Activated CD4-positive, alpha-beta T cell treated with anti-CD3 and anti-CD28 coated beads, Interleukin-2, amount 10 ng/mL, durations not matched to agents 7 days and 5 days (primary cell): Measurements from ENCODE around the gene AUTS2. TPM values are rescaled to one million over a fixed set of nuclear protein-coding genes. Genes with fewer than 3 reads are reported as not detected.
"Not testable (repeated sequence)": the region's sequence is repeated elsewhere in the genome, so short reads cannot be mapped to it uniquely, and the experiment has no call there.

Experiments used
- CTCF ChIA-PET: fragments of 350-600 bp; sonication (Branson Sonifier 250); formaldehyde crosslinking; loops from one replicate; lab custom pipeline; 2021; ENCODE audit warnings: antibody characterized with exemption; lab: Charles Lee
- POLR2A ChIA-PET: fragments of 350-600 bp; sonication (Branson Sonifier 250); formaldehyde crosslinking; loops from one replicate; lab custom pipeline; 2021; ENCODE audit warnings: antibody characterized with exemption; lab: Charles Lee
- DNase-seq: peaks from one replicate; pipeline ENCODE4 v3.0.0-alpha.2; 2020
- H3K27ac Mint-ChIP-seq: one replicate; pipeline ENCODE4 v1.8.0; 2021; ENCODE audit warnings: mild to moderate bottlenecking, moderate library complexity, mixed read lengths
- H3K27me3 Mint-ChIP-seq: one replicate; pipeline ENCODE4 v1.8.0; 2021; ENCODE audit warnings: mixed read lengths
- H3K36me3 Mint-ChIP-seq: one replicate; pipeline ENCODE4 v1.8.0; 2021; ENCODE audit warnings: low read depth, mixed read lengths
- H3K4me1 Mint-ChIP-seq: one replicate; pipeline ENCODE4 v1.8.0; 2021; ENCODE audit warnings: mixed read lengths
- H3K4me3 Mint-ChIP-seq: one replicate; pipeline ENCODE4 v1.8.0; 2021; ENCODE audit warnings: mild to moderate bottlenecking, moderate library complexity, mixed read lengths
- H3K9me3 Mint-ChIP-seq: one replicate; pipeline ENCODE4 v1.8.0; 2021; ENCODE audit warnings: mixed read lengths
- total RNA-seq, 2 experiments: library from RNA; stranded (reverse); gene quantifications; one replicate each; pipeline ENCODE4 v1.2.3, GENCODE V29; 2021

AUTS2 gene
- total RNA-seq, 2 experiments from 2014 or later, result 13.9 to 18.9 TPM

DNA sequence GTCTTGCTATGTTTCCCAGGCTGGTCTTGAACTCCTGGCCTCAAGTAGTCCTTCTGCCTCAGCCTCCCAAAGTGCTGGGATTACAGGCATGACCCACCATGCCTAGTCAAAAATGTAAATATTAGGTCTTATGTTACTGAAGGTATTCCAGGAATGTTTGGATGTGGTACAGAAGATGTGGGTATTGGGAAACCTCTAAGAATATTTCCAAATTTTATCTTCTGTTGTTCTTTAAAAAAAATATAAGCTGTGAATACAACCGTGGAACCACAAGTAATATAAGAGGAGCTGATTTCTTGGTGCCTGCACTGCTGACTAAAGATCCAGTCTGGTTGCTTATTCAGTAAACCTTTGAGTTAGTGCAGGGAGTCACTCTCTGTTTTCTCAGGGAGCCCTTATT, 178.3 kb downstream of the AUTS2 start:
- Mint-ChIP-seq H3K4me1 (no peaks in the 10 kb centered on the region), H3K4me3 (no peak overlapping the region)

DNA sequence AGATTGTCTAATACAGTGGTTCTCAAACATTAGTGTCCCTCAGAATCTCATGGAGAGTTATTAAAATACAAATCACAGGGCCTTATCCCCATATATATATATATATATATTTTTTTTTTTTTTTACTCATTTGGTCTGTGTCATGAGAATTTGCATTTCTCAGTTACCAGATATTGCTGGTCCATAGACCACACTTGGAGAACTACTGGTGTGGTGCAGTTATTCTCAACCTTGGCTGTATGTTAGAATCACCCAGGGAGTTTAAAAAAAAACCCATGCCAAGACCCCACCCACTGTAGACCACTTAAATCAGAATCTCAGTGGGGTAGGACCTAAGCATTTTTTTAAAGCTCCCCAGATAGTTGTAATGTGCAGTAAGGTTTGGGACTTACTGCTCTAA, 179.9 kb downstream of the AUTS2 start:
- POLR2A ChIA-PET, result no interaction called here
- DNase-seq, result no peak
- H3K4me3 Mint-ChIP-seq, result no peak overlapping the region
- H3K36me3 Mint-ChIP-seq, result no peaks in the 10 kb centered on the region
- H3K27me3 Mint-ChIP-seq, result no peaks in the 10 kb centered on the region
- CTCF ChIA-PET, result no interaction called here
- no peaks in the 10 kb centered on the region for H3K9me3 Mint-ChIP-seq
- no peaks in the 10 kb centered on the region for H3K4me1 Mint-ChIP-seq
- H3K27ac Mint-ChIP-seq, result no peak overlapping the region

More for the DNA sequence above, 178.3 kb downstream of the AUTS2 start:
- H3K27ac Mint-ChIP-seq, result no peak overlapping the region
- ChIA-PET POLR2A (no interaction called here), CTCF (no interaction called here)
- H3K27me3 Mint-ChIP-seq, result no peaks in the 10 kb centered on the region
- H3K36me3 Mint-ChIP-seq, result no peaks in the 10 kb centered on the region
- no peak for DNase-seq
- no peaks in the 10 kb centered on the region for H3K9me3 Mint-ChIP-seq

DNA sequence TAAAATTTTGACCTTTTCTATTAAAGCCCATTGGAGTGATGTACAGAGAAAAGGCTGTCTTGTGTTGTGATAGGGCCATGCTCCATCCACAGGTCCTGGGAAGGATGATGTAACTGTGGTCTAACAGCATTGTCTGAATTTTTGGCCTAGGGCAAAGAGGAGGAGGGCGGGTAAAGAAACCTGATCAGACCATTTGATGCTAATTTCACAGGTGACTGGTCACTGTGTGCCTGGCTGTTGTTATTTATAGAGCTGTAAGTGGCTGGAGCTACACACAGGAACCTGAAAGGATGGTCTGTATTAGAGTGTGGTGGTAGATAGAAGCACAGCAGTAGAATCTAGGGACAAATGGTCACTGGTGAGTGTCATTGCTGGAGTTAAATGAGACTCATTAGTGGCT, 182.1 kb downstream of the AUTS2 start:
- no peak overlapping the region for H3K4me3 Mint-ChIP-seq
- DNase-seq, result no peak
- CTCF ChIA-PET, result no interaction called here
- H3K27me3 Mint-ChIP-seq, result no peaks in the 10 kb centered on the region
- POLR2A ChIA-PET, result no interaction called here
- H3K4me1 Mint-ChIP-seq, result no peaks in the 10 kb centered on the region
- H3K9me3 Mint-ChIP-seq, result peaks cover 2% of the 10 kb centered on the region
- no peak overlapping the region for H3K27ac Mint-ChIP-seq
- H3K36me3 Mint-ChIP-seq, result no peaks in the 10 kb centered on the region

GRCh38 chr7:69781412-69781846, 183.2 kb downstream of the AUTS2 start:
- POLR2A ChIA-PET, result no interaction called here
- CTCF ChIA-PET, result no interaction called here
- Mint-ChIP-seq H3K27ac (no peak overlapping the region), H3K36me3 (no peaks in the 10 kb centered on the region), H3K4me3 (no peak overlapping the region), H3K9me3 (peaks cover 2% of the 10 kb centered on the region), H3K4me1 (no peaks in the 10 kb centered on the region), H3K27me3 (no peaks in the 10 kb centered on the region)
- no peak for DNase-seq

GRCh38 chr7:69782917-69783684, 184.8 kb downstream of the AUTS2 start:
- no peak for DNase-seq
- H3K9me3 Mint-ChIP-seq, result peaks cover 2% of the 10 kb centered on the region
- ChIA-PET CTCF (no interaction called here), POLR2A (no interaction called here)
- no peak overlapping the region for H3K27ac Mint-ChIP-seq
- no peaks in the 10 kb centered on the region for H3K27me3 Mint-ChIP-seq
- H3K36me3 Mint-ChIP-seq, result no peaks in the 10 kb centered on the region
- H3K4me1 Mint-ChIP-seq, result no peaks in the 10 kb centered on the region
- no peak overlapping the region for H3K4me3 Mint-ChIP-seq

DNA sequence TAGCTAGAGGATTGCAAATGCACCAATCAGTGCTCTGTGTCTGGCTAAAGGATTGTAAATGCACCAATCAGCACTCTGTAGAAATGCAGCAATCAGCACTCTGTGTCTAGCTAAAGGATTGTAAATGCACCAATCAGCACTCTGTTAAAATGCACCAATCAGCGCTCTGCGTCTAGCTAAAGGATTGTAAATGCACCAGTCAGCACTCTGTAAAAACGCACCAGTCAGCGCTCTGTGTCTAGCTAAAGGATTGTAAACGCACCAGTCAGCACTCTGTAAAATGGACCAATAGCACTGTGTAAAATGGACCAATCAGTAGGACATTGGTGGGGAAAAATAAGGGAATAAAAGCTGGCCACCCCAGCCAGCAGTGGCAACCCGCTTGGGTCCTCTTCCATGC, 187.9 kb downstream of the AUTS2 start:
- POLR2A ChIA-PET, H3K4me1 Mint-ChIP-seq, H3K36me3 Mint-ChIP-seq, DNase-seq, H3K27me3 Mint-ChIP-seq, H3K9me3 Mint-ChIP-seq, H3K27ac Mint-ChIP-seq, H3K4me3 Mint-ChIP-seq: not testable (repeated sequence)
- CTCF ChIA-PET, result interaction anchor here (0.5 kb wide), 1 partner anchor 1243 kb away, joined by 4 read pairs; no protein-coding TSS in a partner anchor

- POLR2A ChIA-PET, result no interaction called here
- H3K36me3 Mint-ChIP-seq, result no peaks in the 10 kb centered on the region
- peaks cover 2% of the 10 kb centered on the region for H3K9me3 Mint-ChIP-seq
- no peak for DNase-seq
- H3K4me1 Mint-ChIP-seq, result no peaks in the 10 kb centered on the region
- H3K4me3 Mint-ChIP-seq, result no peak overlapping the region
- no peaks in the 10 kb centered on the region for H3K27me3 Mint-ChIP-seq
- no peak overlapping the region for H3K27ac Mint-ChIP-seq
- CTCF ChIA-PET, result interaction anchor here (0.5 kb wide), 1 partner anchor 1242 kb away, joined by 4 read pairs; no protein-coding TSS in a partner anchor
Measured at GRCh38 chr7:69786730-69787395, 188.6 kb downstream of the AUTS2 start.

DNA sequence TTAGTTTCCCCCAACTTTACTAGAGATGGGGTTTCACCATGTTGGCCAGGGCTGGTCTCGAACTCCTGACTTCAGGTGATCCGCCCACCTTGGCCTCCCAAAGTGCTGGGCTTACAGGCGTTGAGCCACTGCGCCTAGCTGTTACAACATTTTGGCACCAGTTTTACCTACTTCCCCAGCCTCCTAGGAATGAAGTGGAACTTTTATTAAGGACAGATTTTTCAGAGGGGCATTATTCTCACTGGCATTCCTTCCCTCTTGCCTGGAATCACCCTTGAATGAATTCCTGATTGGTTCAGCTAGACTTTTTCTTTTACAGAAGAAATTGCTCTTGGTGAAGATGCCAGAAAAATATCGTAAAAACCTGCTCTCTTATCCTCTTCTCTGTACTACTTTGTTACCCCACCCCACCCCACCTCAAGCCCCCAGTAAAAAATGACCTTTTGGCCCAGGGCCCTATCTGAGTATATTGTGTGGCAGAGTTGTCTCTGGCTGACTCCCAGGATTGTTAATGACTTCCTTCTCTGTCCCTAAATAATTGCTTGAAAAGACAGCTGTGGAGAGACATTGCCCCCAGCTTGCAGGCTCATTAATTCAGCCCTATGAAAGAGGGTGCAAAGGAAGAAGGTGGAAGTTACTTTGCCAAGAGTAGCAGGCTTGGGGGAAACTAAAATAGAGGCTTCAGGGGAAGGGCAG, 189.6 kb downstream of the AUTS2 start:
- CTCF ChIA-PET, result no interaction called here

DNA sequence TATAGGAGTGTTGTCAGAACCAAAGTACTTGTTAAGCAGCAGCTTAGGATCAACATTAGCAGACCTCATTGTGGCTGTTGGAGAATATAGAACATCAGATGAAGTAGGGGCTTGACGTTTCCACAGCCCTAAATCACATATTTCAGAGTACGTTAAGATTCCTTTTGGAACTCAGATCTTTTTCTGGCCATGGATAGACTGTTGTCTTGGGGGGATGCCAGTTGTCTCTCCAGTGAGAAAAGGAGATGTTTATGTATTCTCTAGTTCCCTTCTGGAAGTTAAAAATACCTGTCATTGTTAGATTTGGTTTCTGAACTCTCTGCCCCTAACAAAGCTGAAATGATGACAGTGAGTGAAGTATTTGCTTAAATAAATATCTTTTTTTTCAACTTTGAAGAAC, 191.3 kb downstream of the AUTS2 start:
- Mint-ChIP-seq H3K4me3 (no peak overlapping the region), H3K27ac (no peak overlapping the region), H3K4me1 (no peaks in the 10 kb centered on the region), H3K36me3 (no peaks in the 10 kb centered on the region), H3K27me3 (no peaks in the 10 kb centered on the region), H3K9me3 (no peaks in the 10 kb centered on the region)
- ChIA-PET POLR2A (no interaction called here), CTCF (no interaction called here)
- DNase-seq, result no peak

More for the DNA sequence above, 189.6 kb downstream of the AUTS2 start:
- H3K27ac Mint-ChIP-seq, result no peak overlapping the region
- H3K27me3 Mint-ChIP-seq, result no peaks in the 10 kb centered on the region
- DNase-seq, result no peak
- peaks cover 2% of the 10 kb centered on the region for H3K9me3 Mint-ChIP-seq
- no peak overlapping the region for H3K4me3 Mint-ChIP-seq
- no peaks in the 10 kb centered on the region for H3K4me1 Mint-ChIP-seq
- no peaks in the 10 kb centered on the region for H3K36me3 Mint-ChIP-seq
- POLR2A ChIA-PET, result no interaction called here

GRCh38 chr7:69790977-69791724, 192.9 kb downstream of the AUTS2 start:
- no peaks in the 10 kb centered on the region for H3K4me1 Mint-ChIP-seq
- H3K9me3 Mint-ChIP-seq, result no peaks in the 10 kb centered on the region
- no peaks in the 10 kb centered on the region for H3K27me3 Mint-ChIP-seq
- no peak overlapping the region for H3K27ac Mint-ChIP-seq
- ChIA-PET POLR2A (no interaction called here), CTCF (no interaction called here)
- H3K4me3 Mint-ChIP-seq, result no peak overlapping the region
- H3K36me3 Mint-ChIP-seq, result no peaks in the 10 kb centered on the region
- DNase-seq, result no peak

DNA sequence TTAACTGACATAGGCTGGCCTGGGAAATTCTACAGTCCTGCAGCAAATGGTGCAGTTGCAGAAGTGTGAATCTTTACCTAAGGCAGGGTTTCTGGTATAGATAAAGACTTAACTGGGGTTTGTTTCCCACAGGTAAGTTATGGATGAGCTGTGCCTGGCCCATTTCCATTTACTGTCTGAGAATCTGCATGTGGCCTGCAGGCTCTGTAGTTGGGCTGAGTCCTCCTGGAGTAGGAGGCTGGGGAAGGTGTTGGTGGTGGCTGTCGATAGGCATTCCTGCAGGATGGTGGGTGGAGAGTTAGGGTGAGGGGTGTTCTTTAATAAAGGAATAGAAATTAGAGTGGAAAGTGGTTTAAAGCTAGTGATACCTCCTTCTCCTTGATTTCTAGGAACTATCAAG, 193.5 kb downstream of the AUTS2 start:
- ChIA-PET POLR2A (no interaction called here), CTCF (no interaction called here)
- no peaks in the 10 kb centered on the region for H3K27me3 Mint-ChIP-seq
- no peaks in the 10 kb centered on the region for H3K4me1 Mint-ChIP-seq
- no peak overlapping the region for H3K4me3 Mint-ChIP-seq
- no peak for DNase-seq
- H3K9me3 Mint-ChIP-seq, result no peaks in the 10 kb centered on the region
- no peaks in the 10 kb centered on the region for H3K36me3 Mint-ChIP-seq
- no peak overlapping the region for H3K27ac Mint-ChIP-seq

GRCh38 chr7:69795932-69796331, 197.7 kb downstream of the AUTS2 start:
- DNase-seq, result no peak
- H3K9me3 Mint-ChIP-seq, result no peaks in the 10 kb centered on the region
- H3K36me3 Mint-ChIP-seq, result no peaks in the 10 kb centered on the region
- H3K27me3 Mint-ChIP-seq, result no peaks in the 10 kb centered on the region
- ChIA-PET CTCF (no interaction called here), POLR2A (no interaction called here)
- H3K4me3 Mint-ChIP-seq, result no peak overlapping the region
- H3K27ac Mint-ChIP-seq, result no peak overlapping the region
- no peaks in the 10 kb centered on the region for H3K4me1 Mint-ChIP-seq
